GM12878 (cell line): ENCODE data around the gene SLC12A6. TPM values are rescaled to one million over a fixed set of nuclear protein-coding genes. Genes with fewer than 3 reads are reported as not detected.
"Not testable (repeated sequence)": the region's sequence is repeated elsewhere in the genome, so short reads cannot be mapped to it uniquely, and the experiment has no call there.

Experiments
- ATAC-seq: fragments of 200-7000 bp; cut with Tn5 transposase; 3 replicates; pipeline ENCODE4 v1.9.1; 2020; ENCODE audit warnings: mild to moderate bottlenecking, moderate library complexity
- BruUV-seq: library from RNA; stranded (reverse); fragments of 400-500 nt; replicated peaks from 2 replicates; lab custom pipeline; 2021; lab: Mats Ljungman, UMichigan
- CTCF ChIA-PET: fragments of 300-600 bp; sonication (Branson Sonifier 250); formaldehyde crosslinking; extraction: SDS; loops from one replicate; lab custom pipeline; 2021; ENCODE audit warnings: inconsistent platforms; lab: Yijun Ruan, JAX
- POLR2A ChIA-PET: fragments of 350-600 bp; formaldehyde crosslinking; extraction: SDS; loops from one replicate; lab custom pipeline; 2021; ENCODE audit warnings: inconsistent platforms; lab: Charles Lee
- RAD21 ChIA-PET: fragments of 300-600 bp; sonication (Branson Sonifier 250); formaldehyde crosslinking; loops from one replicate; lab custom pipeline; 2023; ENCODE audit warnings: antibody characterized with exemption; ENCODE audit not compliant: unreplicated experiment; lab: Charles Lee
- SMC1A ChIA-PET: fragments of 300-600 bp; sonication (Branson Sonifier 250); formaldehyde crosslinking; loops from one replicate; lab custom pipeline; 2023; ENCODE audit not compliant: unreplicated experiment, uncharacterized antibody; lab: Charles Lee
- DNase-seq: peaks from one replicate; pipeline ENCODE4 v3.0.0-alpha.2; 2011; ENCODE audit warnings: low read depth, low spot score
- FAIRE-seq: peaks from 3 replicates; lab custom pipeline; 2011; peaks lifted over from hg19 to GRCh38; lab: Jason Lieb, UNC
- H2AFZ ChIP-seq: 2 replicates; pipeline ENCODE4 v1.6.0; 2011; ENCODE audit warnings: low read depth, low read length, control low read depth; ENCODE audit not compliant: control insufficient read depth
- H3K27ac ChIP-seq: 2 replicates; pipeline ENCODE4 v1.5.1; 2011; ENCODE audit warnings: control low read depth; ENCODE audit not compliant: control insufficient read depth, insufficient read depth
- H3K27me3 ChIP-seq, 2 experiments: replicated peaks in 1 of 2; 2 replicates each; pipeline versions ENCODE4 v1.6.0 to v1.6.1; 2011; ENCODE audit warnings: low read length in 1 of 2; ENCODE audit not compliant: control insufficient read depth in 2 of 2, insufficient read depth in 2 of 2
- H3K36me3 ChIP-seq, 2 experiments: 2 replicates each; pipeline ENCODE4 v1.5.1; 2011; ENCODE audit warnings: low read length in 1 of 2; ENCODE audit not compliant: control insufficient read depth in 2 of 2, insufficient read depth in 2 of 2
- H3K4me1 ChIP-seq: 2 replicates; pipeline ENCODE4 v1.6.1; 2011; ENCODE audit warnings: mild to moderate bottlenecking, low read length, moderate library complexity, mixed read lengths; ENCODE audit not compliant: control insufficient read depth, insufficient read depth
- H3K4me2 ChIP-seq: 2 replicates; pipeline ENCODE4 v1.6.0; 2011; ENCODE audit warnings: control low read depth; ENCODE audit not compliant: control insufficient read depth, insufficient read depth
- H3K4me3 ChIP-seq: fragments of 200-600 bp; sonication (generic); 2 replicates; pipeline ENCODE4 v1.5.1; 2016
- H3K79me2 ChIP-seq: 2 replicates; pipeline ENCODE4 v1.6.0; 2011; ENCODE audit warnings: low read length; ENCODE audit not compliant: control insufficient read depth, insufficient read depth
- H3K9ac ChIP-seq: 2 replicates; pipeline ENCODE4 v1.8.0; 2011; ENCODE audit warnings: low read length, control low read depth, mixed read lengths; ENCODE audit not compliant: control insufficient read depth, insufficient read depth
- H3K9me3 ChIP-seq: replicated peaks from 3 replicates; pipeline ENCODE4 v1.5.1; 2011; ENCODE audit warnings: mild to moderate bottlenecking, low read length; ENCODE audit not compliant: control insufficient read depth, insufficient read depth
- H4K20me1 ChIP-seq: 2 replicates; pipeline ENCODE4 v1.6.0; 2011; ENCODE audit not compliant: control insufficient read depth, insufficient read depth
- ESRRA ChIP-seq: IDR thresholded peaks from 2 replicates; pipeline ENCODE4 v1.6.1; 2012; ENCODE audit warnings: mild to moderate bottlenecking, low read length, improper control_type of control experiment
- FOXM1 ChIP-seq: IDR thresholded peaks from 2 replicates; pipeline ENCODE4 v1.6.1; 2012; ENCODE audit warnings: low read depth, mild to moderate bottlenecking, inconsistent platforms, low read length, moderate library complexity
- IRF5 ChIP-seq: fragments of 450-650 bp; IDR thresholded peaks from 2 replicates; pipeline ENCODE4 v1.6.1; 2017; ENCODE audit warnings: borderline replicate concordance
- RUNX3 ChIP-seq: IDR thresholded peaks from 2 replicates; pipeline ENCODE4 v1.6.1; 2012; ENCODE audit warnings: low read length, inconsistent platforms
- TCF7 ChIP-seq: IDR thresholded peaks from 2 replicates; pipeline ENCODE4 v1.6.1; 2014; ENCODE audit warnings: antibody characterized with exemption, borderline replicate concordance
- ZZZ3 ChIP-seq: IDR thresholded peaks from 2 replicates; pipeline ENCODE4 v1.6.1; 2011; ENCODE audit warnings: low read depth; ENCODE audit not compliant: control insufficient read depth, insufficient read length
- WGBS: methylation state at CpG from one replicate; pipeline ENCODE4 v1.1.6; 2016; ENCODE audit warnings: low lambda C conversion rate; ENCODE audit not compliant: insufficient replicate concordance, insufficient coverage; ENCODE audit errors: missing lambda C conversion rate; 5-methylcytosine and 5-hydroxymethylcytosine counted together
- in situ Hi-C: fragments of 300-500 bp; cut with MboI; formaldehyde crosslinking; loops from 9 replicates; pipeline ENCODE4 v1.14.3; 2018; ENCODE audit warnings: mixed read lengths
- intact Hi-C: fragments of 100-400 bp; cut with micrococcal nuclease; formaldehyde crosslinking; loops from one replicate; pipeline ENCODE4 v1.14.2; 2022; ENCODE audit not compliant: unreplicated experiment
- polyA plus RNA-seq, 11 experiments: library from polyadenylated mRNA; depleted of rRNA in 4 of 11; unstranded in 6 of 11; stranded (reverse) in 5 of 11; fragments of >200 nt; fragmentation: Nextera tagmentation in 4 of 11; fragmentation: Illumina TruSeq in 1 of 11; extraction: Ambion mirVana in 4 of 11; extraction: Trizol in 1 of 11; gene quantifications; 1 replicate in 1 of 11; 2 replicates in 10 of 11; pipeline versions ENCODE4 v1.2.1 to v1.2.3, GENCODE V29; 2011 to 2016; ENCODE audit warnings: inconsistent platforms in 2 of 11, missing spikeins in 2 of 11, low read depth in 1 of 11
- total RNA-seq, 4 experiments: library from RNA; depleted of rRNA in 3 of 4; stranded (reverse); fragments of >200 nt in 3 of 4; fragmentation: Illumina TruSeq in 1 of 4; extraction: Trizol in 1 of 4; gene quantifications; 2 replicates each; pipeline versions ENCODE4 v1.2.1 to v1.2.3, GENCODE V29; 2013 to 2021
- TF ChIP-seq, protein P1 (sequence below): IDR thresholded peaks from 2 replicates; pipeline ENCODE4 v1.6.1; 2011; ENCODE audit warnings: low read depth, mild to moderate bottlenecking, low read length, moderate library complexity, borderline replicate concordance; ENCODE audit errors: extremely low read depth

Gene SLC12A6
- total and polyA plus RNA-seq, 10 of the 15 experiments (the other 5 are each of a cell fraction or from before 2014, with no cell fraction given): 4.7 to 94.4 (median 34.2) TPM

DNA sequence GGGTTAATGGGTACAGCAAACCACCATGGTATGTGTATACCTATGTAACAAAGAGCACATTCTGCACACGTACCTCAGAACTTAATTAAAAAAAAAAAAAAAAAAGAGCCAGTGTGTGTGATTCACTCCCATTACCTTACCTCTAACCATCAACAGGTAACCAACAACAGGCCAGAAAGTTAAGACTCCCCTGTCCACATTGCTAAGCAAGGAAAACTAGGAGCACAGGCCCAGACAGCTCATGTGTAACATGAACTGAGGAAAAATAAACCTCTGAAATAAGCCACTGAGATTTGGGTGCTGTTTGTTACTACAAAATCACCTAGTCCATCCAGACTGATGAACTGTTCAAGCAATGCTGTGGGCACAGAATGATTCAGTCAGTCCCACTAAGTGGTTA, 133.6 kb downstream of the SLC12A6 start (continued):
- no peak for TF ChIP-seq IRF5

- ChIA-PET POLR2A (no interaction called here), CTCF (interaction anchor here (0.5 kb wide), 1 partner anchor 145 kb away, joined by 3 read pairs; no protein-coding TSS in a partner anchor)
- FAIRE-seq: no peak
These were observed 134.3 kb downstream of the SLC12A6 start for GRCh38 chr15:34203305-34203704.

DNA sequence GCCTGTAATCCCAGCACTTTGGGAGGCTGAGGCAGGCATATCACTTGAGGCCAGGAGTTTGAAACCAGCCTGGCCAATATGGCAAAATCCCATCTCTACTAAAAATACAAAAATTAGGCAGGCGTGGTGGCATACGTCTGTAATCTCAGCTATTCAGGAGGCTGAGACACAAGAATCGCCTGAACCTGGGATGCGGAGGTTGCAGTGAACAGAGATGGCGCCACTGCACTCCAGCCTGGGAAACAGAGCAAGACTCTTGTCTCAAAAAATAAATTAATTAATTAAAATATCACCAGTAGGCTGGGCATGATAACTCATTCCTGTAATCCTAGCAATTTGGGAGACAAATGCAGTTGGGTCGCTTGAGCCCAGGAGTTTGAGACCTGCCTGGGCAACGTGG, 144.3 kb downstream of the SLC12A6 start:
- H3K79me2 ChIP-seq: peaks cover 10% of the 10 kb centered on the region
- SMC1A ChIA-PET, intact Hi-C loops: not testable (repeated sequence)

More at GRCh38 chr15:34203305-34203704, 134.3 kb downstream of the SLC12A6 start:
- ATAC-seq: no peak
- Histone ChIP-seq H3K27ac (no peak overlapping the region), H3K4me1 (no peaks in the 10 kb centered on the region), H3K27me3 (no peaks in the 10 kb centered on the region), H3K4me2 (no peak overlapping the region), H3K9me3 (no peaks in the 10 kb centered on the region; the same call in 2 of the 3 replicates), H3K36me3 (no peaks in the 10 kb centered on the region), H3K79me2 (peaks cover 18% of the 10 kb centered on the region), H4K20me1 (no peaks in the 10 kb centered on the region), H3K4me3 (no peak overlapping the region), H2AFZ (no peak overlapping the region), H3K9ac (no peak overlapping the region)
- in situ Hi-C loops (no loop called here), intact Hi-C loops (no loop called here)
- SMC1A ChIA-PET: interaction anchor here (0.8 kb wide), 1 partner anchor 93 kb away, joined by 3 read pairs; no protein-coding TSS in a partner anchor
- RAD21 ChIA-PET: no interaction called here
- no TSS peak for BruUV-seq
- WGBS: 43% methylated on average over 1 of the region's 1 CpG
- TF ChIP-seq ZZZ3: no peak
- TF ChIP-seq, protein P1, sequence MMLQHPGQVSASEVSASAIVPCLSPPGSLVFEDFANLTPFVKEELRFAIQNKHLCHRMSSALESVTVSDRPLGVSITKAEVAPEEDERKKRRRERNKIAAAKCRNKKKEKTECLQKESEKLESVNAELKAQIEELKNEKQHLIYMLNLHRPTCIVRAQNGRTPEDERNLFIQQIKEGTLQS: no peak
- TF ChIP-seq RUNX3: no peak
- TF ChIP-seq ESRRA: no peak
- no peak for TF ChIP-seq TCF7
- TF ChIP-seq FOXM1: no peak
- DNase-seq: no peak

More for the DNA sequence above, 144.3 kb downstream of the SLC12A6 start:
- BruUV-seq, H3K4me3 ChIP-seq, H3K27ac ChIP-seq, H3K27me3 ChIP-seq, H3K9me3 ChIP-seq, H3K36me3 ChIP-seq, CTCF ChIA-PET, POLR2A ChIA-PET, RAD21 ChIA-PET, ATAC-seq, H2AFZ ChIP-seq, H4K20me1 ChIP-seq, H3K4me1 ChIP-seq, DNase-seq, in situ Hi-C loops, H3K9ac ChIP-seq, FAIRE-seq, H3K4me2 ChIP-seq: not testable (repeated sequence)
- WGBS: 81% methylated on average over 7 of the region's 7 CpGs
